HG02970 (cell line): ENCODE measurements around the gene DSG4.
"Not testable (repeated sequence)": the region's sequence is repeated elsewhere in the genome, so short reads cannot be mapped to it uniquely, and the experiment has no call there.

Source experiments
- ATAC-seq: cut with Tn5 transposase; IDR thresholded peaks from one replicate; pipeline ENCODE4 v1.9.1; 2021; ENCODE audit warnings: mild to moderate bottlenecking, moderate library complexity, moderate number of reproducible peaks; ENCODE audit not compliant: unreplicated experiment, low FRiP score

DSG4 gene, protein sequence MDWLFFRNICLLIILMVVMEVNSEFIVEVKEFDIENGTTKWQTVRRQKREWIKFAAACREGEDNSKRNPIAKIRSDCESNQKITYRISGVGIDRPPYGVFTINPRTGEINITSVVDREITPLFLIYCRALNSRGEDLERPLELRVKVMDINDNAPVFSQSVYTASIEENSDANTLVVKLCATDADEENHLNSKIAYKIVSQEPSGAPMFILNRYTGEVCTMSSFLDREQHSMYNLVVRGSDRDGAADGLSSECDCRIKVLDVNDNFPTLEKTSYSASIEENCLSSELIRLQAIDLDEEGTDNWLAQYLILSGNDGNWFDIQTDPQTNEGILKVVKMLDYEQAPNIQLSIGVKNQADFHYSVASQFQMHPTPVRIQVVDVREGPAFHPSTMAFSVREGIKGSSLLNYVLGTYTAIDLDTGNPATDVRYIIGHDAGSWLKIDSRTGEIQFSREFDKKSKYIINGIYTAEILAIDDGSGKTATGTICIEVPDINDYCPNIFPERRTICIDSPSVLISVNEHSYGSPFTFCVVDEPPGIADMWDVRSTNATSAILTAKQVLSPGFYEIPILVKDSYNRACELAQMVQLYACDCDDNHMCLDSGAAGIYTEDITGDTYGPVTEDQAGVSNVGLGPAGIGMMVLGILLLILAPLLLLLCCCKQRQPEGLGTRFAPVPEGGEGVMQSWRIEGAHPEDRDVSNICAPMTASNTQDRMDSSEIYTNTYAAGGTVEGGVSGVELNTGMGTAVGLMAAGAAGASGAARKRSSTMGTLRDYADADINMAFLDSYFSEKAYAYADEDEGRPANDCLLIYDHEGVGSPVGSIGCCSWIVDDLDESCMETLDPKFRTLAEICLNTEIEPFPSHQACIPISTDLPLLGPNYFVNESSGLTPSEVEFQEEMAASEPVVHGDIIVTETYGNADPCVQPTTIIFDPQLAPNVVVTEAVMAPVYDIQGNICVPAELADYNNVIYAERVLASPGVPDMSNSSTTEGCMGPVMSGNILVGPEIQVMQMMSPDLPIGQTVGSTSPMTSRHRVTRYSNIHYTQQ

DNA sequence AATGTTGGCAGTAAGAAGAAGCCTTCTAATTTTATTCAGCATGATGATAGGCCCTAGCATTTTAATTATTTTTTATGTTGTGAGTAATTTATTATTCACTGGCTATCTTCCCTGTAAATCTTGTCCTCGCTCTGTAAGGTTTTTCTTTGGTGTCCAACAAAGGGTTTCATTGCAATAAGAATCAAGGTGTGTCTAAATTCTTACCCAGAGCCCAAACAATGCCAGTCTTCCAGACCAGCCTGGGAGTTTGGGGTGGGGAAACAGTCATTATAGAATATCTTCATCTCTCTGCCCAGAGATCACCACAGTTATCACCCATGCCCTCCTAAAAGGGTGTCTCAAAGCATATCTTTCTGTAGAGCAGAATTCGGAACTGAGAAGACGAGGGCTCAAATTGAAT is at the start of gene DSG4:
Gene DSG4 (plus strand): TSS at position 301 of the 400 bp plus-strand sequence. CDS start 135 bp downstream, outside the sequence.
- ATAC-seq = no peak

DNA sequence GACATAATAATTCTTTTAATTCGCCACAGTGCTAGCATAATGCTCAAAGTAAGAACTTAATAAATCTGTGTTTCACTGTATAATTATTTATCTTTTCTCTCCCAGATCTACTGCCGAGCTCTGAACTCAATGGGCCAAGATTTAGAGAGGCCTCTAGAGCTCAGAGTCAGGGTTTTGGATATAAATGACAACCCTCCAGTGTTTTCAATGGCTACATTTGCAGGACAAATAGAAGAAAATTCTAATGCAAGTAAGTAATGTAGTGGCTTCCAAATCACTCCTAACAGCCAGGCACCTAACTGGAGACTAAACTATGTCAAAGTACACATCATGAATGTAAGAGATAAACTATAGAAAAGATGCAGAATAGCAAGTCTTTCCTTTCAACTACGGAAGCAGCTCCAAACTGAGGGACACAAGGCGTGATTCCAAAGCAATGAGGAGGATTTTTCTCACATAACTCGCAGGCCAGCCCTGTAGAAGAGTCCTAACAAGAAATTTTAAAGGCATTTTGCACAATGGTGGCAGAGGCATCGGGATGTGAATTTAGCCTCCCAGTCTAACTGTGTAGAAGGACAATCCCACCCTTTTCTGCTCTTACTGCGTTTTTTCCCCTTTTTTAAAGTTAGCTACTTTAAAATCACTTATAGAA is 46.7 kb upstream of the DSG4 start:
- no peak for ATAC-seq

DNA sequence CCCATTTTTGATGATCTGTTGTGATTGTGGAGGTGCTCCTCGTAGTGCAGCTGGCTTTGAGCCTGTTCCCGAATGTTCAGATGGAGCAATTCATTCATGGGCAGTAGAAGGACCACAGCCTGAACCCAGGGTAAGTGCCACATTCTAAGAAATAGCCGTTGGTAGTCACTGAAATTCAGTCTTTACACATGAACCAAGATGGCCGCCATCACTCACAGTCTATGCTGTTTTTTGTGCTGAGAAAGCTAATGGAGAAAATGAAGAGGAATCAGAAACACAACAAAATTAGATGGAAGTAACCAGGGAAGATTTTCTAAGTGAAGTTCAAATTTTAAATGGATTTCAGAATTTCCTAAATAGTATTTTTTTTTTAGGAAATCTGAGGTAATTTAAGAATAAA is 33.1 kb upstream of the DSG4 start:
- no peak for ATAC-seq

DNA sequence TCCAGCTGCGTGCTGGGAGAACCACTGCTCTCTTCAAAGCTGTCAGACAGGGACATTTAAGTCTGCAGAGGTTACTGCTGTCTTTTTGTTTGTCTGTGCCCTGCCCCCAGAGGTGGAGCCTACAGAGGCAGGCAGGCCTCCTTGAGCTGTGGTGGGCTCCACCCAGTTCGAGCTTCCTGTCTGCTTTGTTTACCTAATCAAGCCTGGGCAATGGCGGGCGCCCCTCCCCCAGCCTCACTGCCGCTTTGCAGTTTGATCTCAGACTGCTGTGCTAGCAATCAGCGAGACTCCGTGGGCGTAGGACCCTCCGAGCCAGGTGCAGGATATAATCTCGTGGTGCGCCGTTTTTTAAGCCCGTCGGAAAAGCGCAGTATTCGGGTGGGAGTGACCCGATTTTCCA is 23.2 kb upstream of the DSG4 start:
- not testable (repeated sequence) for ATAC-seq

DNA sequence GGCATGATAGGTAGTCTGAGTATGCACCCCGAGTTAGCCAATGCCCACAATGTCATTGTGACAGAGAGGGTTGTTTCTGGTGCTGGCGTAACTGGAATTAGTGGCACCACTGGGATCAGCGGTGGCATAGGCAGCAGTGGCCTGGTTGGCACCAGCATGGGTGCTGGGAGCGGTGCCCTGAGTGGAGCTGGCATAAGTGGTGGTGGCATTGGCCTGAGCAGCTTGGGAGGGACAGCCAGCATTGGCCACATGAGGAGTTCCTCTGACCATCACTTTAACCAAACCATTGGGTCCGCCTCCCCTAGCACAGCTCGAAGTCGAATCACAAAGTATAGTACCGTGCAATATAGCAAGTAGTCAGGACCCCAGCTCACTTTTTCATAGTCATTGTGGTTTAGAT is 21.6 kb upstream of the DSG4 start:
- ATAC-seq = no peak

DNA sequence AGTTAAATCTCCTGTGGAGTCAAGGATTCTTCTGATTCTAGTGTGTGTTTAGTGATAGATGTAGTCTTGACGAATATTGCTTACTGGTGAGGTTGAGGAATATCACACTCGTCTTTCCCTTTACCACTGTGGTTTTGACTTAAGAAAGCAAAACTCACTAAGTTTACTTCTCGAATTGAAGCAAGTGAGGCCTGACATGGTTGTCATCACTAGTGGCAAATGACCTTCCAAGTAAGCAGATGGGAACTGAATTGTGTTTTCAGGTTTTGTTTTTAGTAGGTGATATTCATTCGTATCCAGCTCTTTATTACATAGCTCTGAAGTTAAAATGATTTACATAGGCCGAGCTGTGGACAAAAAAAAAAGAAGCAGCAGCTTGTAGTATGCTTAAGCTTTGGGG is 20.6 kb upstream of the DSG4 start:
- ATAC-seq = no peak

DNA sequence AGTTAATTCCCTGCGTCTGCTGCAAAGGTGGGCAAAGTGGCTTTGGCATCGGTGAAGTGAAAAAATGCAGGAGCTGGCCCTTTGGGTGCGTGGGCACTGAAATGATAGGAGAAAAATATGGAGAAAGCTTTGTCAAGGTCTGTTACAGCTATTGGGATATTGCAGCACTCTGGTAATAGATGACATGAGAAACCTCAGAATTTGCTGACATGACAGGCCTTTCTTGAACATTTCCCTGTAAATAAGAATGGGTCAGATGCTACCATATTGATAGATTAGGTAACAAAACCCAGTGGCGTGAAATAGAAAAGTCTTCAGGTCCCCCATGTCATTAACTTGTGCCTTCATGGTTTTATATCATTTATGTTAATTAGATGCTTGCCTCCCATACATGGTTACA is 12.4 kb upstream of the DSG4 start:
- ATAC-seq = no peak

DNA sequence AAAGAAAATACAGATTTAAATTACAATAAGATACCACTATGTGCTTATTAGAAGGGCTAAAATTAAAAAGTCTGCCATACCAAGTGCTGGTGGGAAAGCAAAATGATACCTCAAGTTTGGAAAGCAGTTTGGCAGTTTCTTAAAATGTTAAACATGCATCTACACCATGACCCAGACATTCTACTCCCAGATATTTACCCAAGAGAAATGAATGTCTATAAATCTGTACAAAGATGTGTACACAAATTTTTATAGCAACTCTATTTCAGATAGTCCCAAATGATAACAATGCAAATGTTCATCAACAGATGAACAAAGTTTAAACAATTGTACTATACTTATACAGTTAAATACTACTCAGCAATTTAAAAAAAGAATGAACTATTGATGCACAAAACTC is 7.1 kb upstream of the DSG4 start:
- ATAC-seq = no peak

DNA sequence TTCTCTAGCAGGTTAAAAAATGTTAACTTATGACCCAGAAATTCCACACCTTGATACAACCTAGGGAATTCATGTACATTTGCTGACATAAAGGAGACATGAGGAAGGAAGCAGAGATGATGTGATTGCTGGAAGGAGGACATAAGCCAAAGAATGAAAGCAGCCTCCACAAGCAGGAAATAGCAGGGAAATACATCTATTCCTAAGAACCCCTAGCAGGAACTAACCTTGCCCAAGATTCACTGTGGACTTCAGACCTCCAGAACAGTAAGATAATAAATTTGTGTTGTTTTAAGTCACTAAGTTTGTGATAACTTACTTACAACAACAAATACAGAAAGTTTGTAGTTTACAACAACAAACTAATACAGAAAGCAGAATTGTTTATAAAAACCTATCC is 4.6 kb upstream of the DSG4 start:
- ATAC-seq = no peak

DNA sequence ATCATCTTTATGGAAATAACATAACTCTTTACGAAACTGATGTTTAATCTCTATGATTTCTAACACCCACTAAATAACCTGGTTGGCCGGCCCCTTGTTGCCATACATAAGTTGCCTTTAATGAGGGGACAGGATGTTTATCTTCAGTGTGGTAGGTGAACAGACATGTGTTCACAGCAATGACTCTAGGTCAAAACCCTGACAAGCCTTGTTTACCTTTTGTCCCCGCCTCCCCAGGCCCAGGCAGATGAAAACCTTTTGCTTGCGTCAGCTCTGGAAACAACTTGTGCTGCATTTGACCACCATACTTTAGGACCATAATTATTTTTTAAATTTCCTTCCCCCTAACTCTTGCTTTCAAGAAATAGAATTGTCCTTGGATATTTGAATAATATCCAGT is 2.9 kb upstream of the DSG4 start:
- no peak for ATAC-seq

DNA sequence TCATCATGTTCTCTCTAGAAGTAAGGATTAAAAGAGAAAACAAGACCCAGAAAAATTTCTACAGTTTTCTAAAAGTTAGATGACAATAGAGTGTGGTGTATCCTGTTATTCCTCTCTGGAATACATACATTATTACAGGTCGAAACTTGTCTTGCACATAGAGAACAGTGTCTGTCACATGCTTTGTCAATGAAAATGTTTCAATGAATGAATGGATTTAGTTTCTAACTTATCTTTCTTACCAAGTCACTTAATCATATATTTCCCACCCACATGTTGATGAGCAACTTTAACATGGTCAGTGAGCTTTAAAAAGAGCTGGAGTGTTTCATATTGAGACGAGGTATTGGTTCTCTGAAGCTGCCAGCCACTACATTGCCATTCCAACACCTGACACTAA is 4.3 kb downstream of the DSG4 start:
- no peak for ATAC-seq

DNA sequence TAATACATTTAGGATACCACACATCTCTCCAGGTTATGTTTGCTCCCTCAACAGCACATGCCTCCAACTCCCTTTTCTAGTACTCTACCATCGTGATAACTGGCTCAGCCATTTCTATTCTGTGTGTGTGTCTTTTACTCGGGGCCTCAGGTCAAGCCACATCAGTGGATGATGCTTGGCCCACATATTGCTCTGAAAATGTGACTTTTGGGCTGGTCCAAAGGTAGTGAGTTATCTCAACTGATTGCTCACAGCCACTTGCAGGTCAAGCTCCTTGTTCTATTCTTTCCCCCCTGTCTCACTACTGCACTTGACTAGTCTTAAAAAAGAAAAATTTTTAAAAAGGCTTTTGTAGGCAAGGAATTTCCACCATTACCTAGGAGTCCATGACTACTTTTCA is 5.5 kb downstream of the DSG4 start:
- no peak for ATAC-seq

DNA sequence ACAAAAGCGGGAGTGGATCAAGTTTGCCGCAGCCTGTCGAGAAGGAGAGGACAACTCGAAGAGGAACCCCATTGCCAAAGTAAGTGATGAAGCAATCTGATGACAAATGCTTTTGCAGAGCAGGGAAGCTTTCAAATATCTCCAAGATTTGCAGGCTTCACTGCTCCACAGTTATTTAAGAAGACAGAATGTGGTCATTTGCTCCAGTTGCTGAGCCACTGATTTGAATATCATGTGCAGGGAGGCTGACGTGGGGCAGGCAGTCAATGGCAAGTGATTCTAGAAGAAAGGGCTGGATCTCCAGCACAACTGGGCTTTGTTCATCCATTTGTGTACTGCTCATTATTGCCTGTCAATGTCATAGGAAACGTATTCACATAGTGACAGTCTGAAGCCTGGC is 10.2 kb downstream of the DSG4 start:
- ATAC-seq = no peak

DNA sequence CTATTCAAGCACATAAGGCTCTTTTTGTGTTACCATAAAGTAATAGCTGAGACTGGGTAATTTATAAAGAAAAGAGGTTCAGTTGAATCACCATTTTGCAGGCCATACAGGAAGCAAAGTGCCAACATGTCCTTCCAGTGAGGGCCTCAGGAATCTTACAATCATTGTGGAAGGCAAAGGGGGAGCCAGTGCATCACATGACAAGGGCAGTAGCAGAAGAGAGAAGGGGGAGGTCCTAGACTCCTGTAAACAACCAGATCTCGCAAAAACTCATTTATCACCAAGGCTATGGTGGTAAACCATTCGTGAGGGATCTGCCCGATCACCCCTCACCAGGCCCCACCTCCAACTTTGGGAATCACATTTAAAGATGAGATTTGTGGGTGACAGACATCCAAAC is 16.7 kb downstream of the DSG4 start:
- no peak for ATAC-seq

DNA sequence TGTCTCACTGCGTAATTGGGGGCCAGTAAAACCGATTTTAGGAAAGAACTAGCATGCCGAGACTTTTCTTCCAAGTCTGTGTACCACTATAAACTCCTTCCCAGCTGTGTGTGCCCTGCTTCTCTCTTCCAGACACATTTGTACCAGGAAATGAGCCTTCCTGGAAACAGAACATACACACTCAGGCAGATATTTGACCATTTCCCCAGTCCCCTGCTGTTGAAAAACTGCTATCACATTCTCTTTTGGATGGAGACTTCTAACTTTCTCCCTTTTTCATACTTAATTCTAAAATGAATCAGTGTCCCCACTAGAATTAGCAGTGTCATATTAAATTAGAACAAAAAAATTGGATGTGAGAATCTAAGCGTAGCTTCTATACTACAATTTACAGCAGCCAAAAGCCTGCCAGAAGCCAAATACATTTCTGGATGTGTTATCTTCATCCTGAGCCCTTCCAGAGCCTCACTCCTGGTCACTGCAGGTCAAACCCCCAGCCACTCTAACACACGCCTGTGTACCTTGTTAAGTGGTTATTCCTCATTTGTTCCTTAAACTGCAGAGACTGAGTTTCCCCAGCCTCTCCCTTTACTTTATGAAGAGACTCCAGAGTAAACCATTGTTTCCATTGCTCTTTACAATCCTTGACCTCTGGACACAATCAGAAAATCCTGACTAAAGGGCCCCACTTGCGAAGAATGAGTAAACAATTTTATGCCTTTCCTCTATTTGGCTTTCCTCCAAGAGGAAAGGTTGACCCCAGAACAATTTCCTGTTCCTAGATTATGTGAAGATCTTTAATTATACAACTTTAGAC is 20.4 kb downstream of the DSG4 start:
- no peak for ATAC-seq

DNA sequence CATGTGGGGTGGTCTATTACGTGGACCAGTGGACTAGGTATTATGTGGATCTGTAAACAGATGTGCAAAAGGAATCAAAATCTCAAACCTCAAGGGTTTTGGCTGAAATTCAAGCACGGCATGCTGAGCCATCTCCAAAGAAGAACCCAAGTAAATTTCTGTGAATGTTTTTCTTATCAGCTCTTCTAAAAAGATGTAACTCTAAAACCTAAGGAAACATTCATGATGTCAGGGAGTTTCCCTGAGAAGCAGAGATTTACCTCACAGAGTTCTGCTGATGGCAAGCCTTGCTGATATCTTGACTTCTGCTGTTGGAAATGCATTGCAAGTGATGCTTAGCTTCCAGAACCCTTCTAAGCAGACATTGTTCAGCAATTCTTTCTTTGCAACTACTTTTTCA is 21.6 kb downstream of the DSG4 start:
- ATAC-seq = no peak

DNA sequence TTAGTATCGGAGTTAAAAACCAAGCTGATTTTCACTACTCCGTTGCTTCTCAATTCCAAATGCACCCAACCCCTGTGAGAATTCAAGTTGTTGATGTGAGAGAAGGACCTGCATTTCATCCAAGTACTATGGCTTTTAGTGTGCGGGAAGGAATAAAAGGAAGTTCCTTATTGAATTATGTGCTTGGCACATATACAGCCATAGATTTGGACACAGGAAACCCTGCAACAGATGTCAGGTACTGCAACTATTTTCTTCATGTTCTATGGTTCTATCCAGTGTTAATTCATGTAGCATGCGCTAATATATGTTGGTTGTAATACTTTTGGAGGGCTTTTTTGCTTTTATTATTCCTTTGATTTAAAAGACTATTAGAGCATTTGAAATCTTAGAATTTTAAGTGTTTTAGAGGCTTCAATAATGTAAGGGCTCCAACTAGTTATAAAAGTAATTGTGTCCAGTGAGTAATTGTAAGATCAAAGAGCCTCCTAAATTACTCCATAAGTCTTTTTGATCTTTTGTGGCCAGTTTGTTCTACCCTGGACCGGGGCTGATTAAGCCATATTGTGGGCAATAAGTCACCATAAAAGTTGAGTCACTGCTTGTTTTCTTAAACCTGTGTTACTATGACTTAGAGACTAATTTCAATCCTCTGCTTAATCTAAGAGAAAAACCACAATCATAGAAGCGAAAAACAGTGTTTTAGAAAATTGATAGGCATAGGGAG is 22.9 kb downstream of the DSG4 start:
- ATAC-seq = no peak

DNA sequence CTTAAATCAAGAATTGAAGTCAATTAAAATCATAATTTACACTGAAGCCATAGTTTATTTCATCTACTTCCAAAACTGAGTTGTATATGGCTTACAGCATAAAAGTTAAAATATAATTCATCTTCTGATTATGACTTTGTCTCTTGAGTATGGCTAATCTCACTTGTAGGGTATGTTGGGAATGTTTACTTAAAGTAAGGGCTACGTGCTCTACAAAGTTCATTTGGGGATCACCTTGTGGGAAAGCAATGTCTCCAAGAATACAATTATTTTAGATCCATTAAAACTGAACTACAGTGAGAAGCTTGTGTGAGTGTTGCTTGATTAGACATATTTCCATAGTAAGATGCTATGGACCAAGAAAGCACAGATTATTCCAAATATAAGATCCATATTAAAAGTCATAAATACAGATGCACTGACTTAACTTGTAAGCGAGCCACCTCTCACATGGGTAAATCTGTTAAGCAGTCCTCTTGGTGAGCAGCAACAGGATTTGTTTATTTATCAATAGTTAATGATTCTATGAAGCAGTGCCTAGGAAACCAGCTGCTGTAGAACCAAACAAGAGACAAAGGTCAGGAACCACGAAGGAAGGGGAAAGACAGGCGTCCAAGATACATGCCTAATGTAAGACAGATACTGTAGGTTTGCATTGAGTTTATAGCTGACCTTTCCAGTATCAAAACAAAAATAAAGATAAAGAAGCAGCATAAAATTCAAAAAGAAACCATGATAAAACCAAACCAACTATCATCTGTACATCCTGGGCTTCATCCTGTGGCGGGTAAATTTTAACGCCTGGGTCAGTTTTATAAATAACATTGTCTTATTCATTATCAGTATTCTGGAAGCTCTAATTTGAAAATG is 24.8 kb downstream of the DSG4 start:
- no peak for ATAC-seq

DNA sequence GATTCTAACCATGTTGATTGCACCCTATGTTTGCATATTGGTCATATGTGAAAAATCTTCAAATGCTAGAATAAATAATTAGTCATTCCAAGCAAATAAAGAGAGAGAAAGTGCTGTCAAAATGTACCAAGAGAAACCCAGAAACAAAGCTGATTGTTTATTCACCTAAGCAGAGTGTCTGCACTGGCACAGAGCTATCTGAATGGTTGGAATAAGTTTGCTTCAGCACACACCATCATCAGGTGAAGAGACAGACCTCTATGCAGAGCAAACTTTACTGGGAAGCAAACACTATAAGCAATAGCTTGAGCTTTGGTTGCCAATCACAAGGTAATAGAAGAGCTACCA is 25.4 kb downstream of the DSG4 start:
- no peak for ATAC-seq
